WTC11 (cell line): Measurements from ENCODE around the gene MYLK4. TPM values are rescaled to one million over a fixed set of nuclear protein-coding genes. Genes with fewer than 3 reads are reported as not detected.
A peak's percentile ranks its signal among the peaks of the same experiment; 100 is the strongest.

Source experiments
- ATAC-seq: fragments of 200-7000 bp; cut with Tn5 transposase; 2 replicates; pipeline ENCODE4 v1.10.0; 2021; ENCODE audit warnings: mild to moderate bottlenecking, moderate library complexity
- CTCF ChIA-PET: fragments of 300-600 bp; sonication (Branson Sonifier 250); formaldehyde crosslinking; loops from one replicate; lab custom pipeline; 2021; ENCODE audit warnings: antibody characterized with exemption; lab: Charles Lee
- POLR2A ChIA-PET: fragments of 350-600 bp; sonication (Branson Sonifier 250); formaldehyde crosslinking; loops from one replicate; lab custom pipeline; 2021; ENCODE audit warnings: antibody characterized with exemption; lab: Charles Lee
- DNase-seq: peaks from one replicate; pipeline ENCODE4 v3.0.0; 2021; ENCODE audit warnings: low spot score
- H3K27ac Mint-ChIP-seq: 2 replicates; pipeline ENCODE4 v1.8.0; 2021; ENCODE audit warnings: mixed read lengths
- H3K27me3 Mint-ChIP-seq: 2 replicates; pipeline ENCODE4 v1.8.0; 2021; ENCODE audit warnings: low read depth, mild to moderate bottlenecking, moderate library complexity, mixed read lengths
- H3K36me3 Mint-ChIP-seq: 2 replicates; pipeline ENCODE4 v1.8.0; 2021; ENCODE audit warnings: mixed read lengths
- H3K4me1 Mint-ChIP-seq: 2 replicates; pipeline ENCODE4 v1.8.0; 2022; ENCODE audit warnings: mixed read lengths
- H3K4me3 Mint-ChIP-seq: 2 replicates; pipeline ENCODE4 v1.8.0; 2021; ENCODE audit warnings: mild to moderate bottlenecking, moderate library complexity, mixed read lengths
- H3K9me3 Mint-ChIP-seq: 2 replicates; pipeline ENCODE4 v1.8.0; 2021; ENCODE audit warnings: mixed read lengths
- AR ChIP-seq: fragments of 250-450 bp; sonication (Bioruptor Pico); IDR thresholded peaks from 2 replicates; pipeline ENCODE4 v1.9.0; 2021; ENCODE audit warnings: mild to moderate bottlenecking
- ATF2 ChIP-seq: sonication (generic); formaldehyde crosslinking; IDR thresholded peaks from 2 replicates; pipeline ENCODE4 v1.8.1; 2022; ENCODE audit warnings: low read depth, missing genetic modification reagents, borderline replicate concordance
- ATF3 ChIP-seq: sonication (generic); formaldehyde crosslinking; conservative IDR thresholded peaks from 2 replicates; pipeline ENCODE4 v1.8.1; 2022; ENCODE audit warnings: mild to moderate bottlenecking, missing genetic modification reagents
- CREB1 ChIP-seq: sonication (generic); formaldehyde crosslinking; IDR thresholded peaks from 2 replicates; pipeline ENCODE4 v1.8.0; 2023; ENCODE audit warnings: mild to moderate bottlenecking, missing genetic modification reagents
- CREM ChIP-seq: sonication (generic); formaldehyde crosslinking; IDR thresholded peaks from 2 replicates; pipeline ENCODE4 v1.8.1; 2022; ENCODE audit warnings: mild to moderate bottlenecking, missing genetic modification reagents, moderate library complexity
- EMX1 ChIP-seq: fragments of 250-450 bp; sonication (Bioruptor Pico); IDR thresholded peaks from 2 replicates; pipeline ENCODE4 v1.8.0; 2021; ENCODE audit warnings: mild to moderate bottlenecking
- ERG ChIP-seq: fragments of 250-450 bp; sonication (Bioruptor Pico); IDR thresholded peaks from 2 replicates; pipeline ENCODE4 v1.8.0; 2021; ENCODE audit warnings: mild to moderate bottlenecking
- FOXJ3 ChIP-seq: sonication (generic); formaldehyde crosslinking; IDR thresholded peaks from 2 replicates; pipeline ENCODE4 v1.9.0; 2021; ENCODE audit warnings: missing genetic modification reagents, mild to moderate bottlenecking, borderline replicate concordance
- HMGA2 ChIP-seq: fragments of 250-450 bp; sonication (Bioruptor Pico); IDR thresholded peaks from 2 replicates; pipeline ENCODE4 v1.4.0; 2021; ENCODE audit warnings: mild to moderate bottlenecking, moderate library complexity
- PRRX2 ChIP-seq: fragments of 250-450 bp; sonication (Bioruptor Pico); IDR thresholded peaks from 2 replicates; pipeline ENCODE4 v1.8.0; 2021; ENCODE audit warnings: mild to moderate bottlenecking
- RORB ChIP-seq: fragments of 250-450 bp; sonication (Bioruptor Pico); IDR thresholded peaks from 2 replicates; pipeline ENCODE4 v1.9.0; 2021; ENCODE audit warnings: mild to moderate bottlenecking
- SOX15 ChIP-seq: fragments of 250-450 bp; sonication (Bioruptor Pico); IDR thresholded peaks from 2 replicates; pipeline ENCODE4 v1.9.0; 2021; ENCODE audit warnings: mild to moderate bottlenecking
- ZNF121 ChIP-seq: sonication (generic); formaldehyde crosslinking; IDR thresholded peaks from 2 replicates; pipeline ENCODE4 v1.8.0; 2023; ENCODE audit warnings: missing genetic modification reagents
- ZNF219 ChIP-seq: sonication (generic); formaldehyde crosslinking; IDR thresholded peaks from 2 replicates; pipeline ENCODE4 v1.8.0; 2023; ENCODE audit warnings: missing genetic modification reagents, mild to moderate bottlenecking, borderline replicate concordance
- ZNF425 ChIP-seq: fragments of 250-450 bp; sonication (Bioruptor Pico); conservative IDR thresholded peaks from 2 replicates; pipeline ENCODE4 v1.9.0; 2021; ENCODE audit warnings: mild to moderate bottlenecking
- ZNF512 ChIP-seq: sonication (generic); formaldehyde crosslinking; IDR thresholded peaks from 2 replicates; pipeline ENCODE4 v1.8.1; 2022; ENCODE audit warnings: missing genetic modification reagents, borderline replicate concordance
- ZNF532 ChIP-seq: fragments of 250-450 bp; sonication (Bioruptor Pico); IDR thresholded peaks from 2 replicates; pipeline ENCODE4 v1.9.0; 2021; ENCODE audit warnings: mild to moderate bottlenecking, borderline replicate concordance
- ZSCAN18 ChIP-seq: fragments of 250-450 bp; sonication (Bioruptor Pico); IDR thresholded peaks from 2 replicates; pipeline ENCODE4 v2.1.2; 2022; ENCODE audit warnings: mild to moderate bottlenecking, moderate library complexity
- total RNA-seq: library from RNA; stranded (reverse); gene quantifications from 3 replicates; pipeline ENCODE4 v1.2.3, GENCODE V29; 2021

MYLK4 gene
- total RNA-seq, 1 experiment from 2014 or later = 0.13 TPM

GRCh38 chr6:2783188-2783963, 32.7 kb upstream of the MYLK4 start:
- DNase-seq = peak; percentile 43
- H3K27me3 Mint-ChIP-seq = no peaks in the 10 kb centered on the region
- TF ChIP-seq FOXJ3 (no peak), ERG (CRISPR knock-in tag) (no peak)
- H3K36me3 Mint-ChIP-seq = peaks cover 48% of the 10 kb centered on the region
- ChIA-PET POLR2A (interaction anchor here (1.5 kb wide), 1 partner anchor 10 kb away, joined by 4 read pairs; no protein-coding TSS in a partner anchor), CTCF (interaction anchor here (0.5 to 2.1 kb wide), 24 partner anchors 8 to 1260 kb away, joined by 3 to 13 read pairs (median 4); partner anchors contain the start of genes MYLK4 and WRNIP1)
- H3K9me3 Mint-ChIP-seq = no peaks in the 10 kb centered on the region
- ATAC-seq = peak; percentile 96
- H3K4me1 Mint-ChIP-seq = peaks cover 5% of the 10 kb centered on the region
- no peak overlapping the region for H3K4me3 Mint-ChIP-seq
- H3K27ac Mint-ChIP-seq = no peak overlapping the region

GRCh38 chr6:2782825-2783187, 32.1 kb upstream of the MYLK4 start:
- Mint-ChIP-seq H3K4me3 (no peak overlapping the region), H3K27me3 (no peaks in the 10 kb centered on the region), H3K9me3 (no peaks in the 10 kb centered on the region), H3K4me1 (peaks cover 5% of the 10 kb centered on the region), H3K27ac (no peak overlapping the region), H3K36me3 (peaks cover 46% of the 10 kb centered on the region)
- ChIA-PET POLR2A (interaction anchor here (1.5 kb wide), 1 partner anchor 9 kb away, joined by 4 read pairs; no protein-coding TSS in a partner anchor), CTCF (interaction anchor here (0.5 to 2.1 kb wide), 18 partner anchors 8 to 170 kb away, joined by 3 to 13 read pairs (median 6); partner anchors contain the start of genes MYLK4 and WRNIP1)
- no peak for DNase-seq
- ATAC-seq = no peak
- TF ChIP-seq ZNF532 (CRISPR knock-in tag) = no peak
- TF ChIP-seq ZNF512 (CRISPR knock-in tag) = no peak
- TF ChIP-seq HMGA2 = no peak
- TF ChIP-seq ZNF219 (CRISPR knock-in tag) = no peak
- TF ChIP-seq EMX1 = no peak
- TF ChIP-seq AR (CRISPR knock-in tag) = no peak
- TF ChIP-seq ATF3 (CRISPR knock-in tag) = no peak
- TF ChIP-seq CREB1 (CRISPR knock-in tag) = no peak
- no peak for TF ChIP-seq RORB (CRISPR knock-in tag)
- no peak for TF ChIP-seq SOX15 (CRISPR knock-in tag)
- TF ChIP-seq CREM = no peak
- TF ChIP-seq ZNF121 (CRISPR knock-in tag) = no peak
- no peak for TF ChIP-seq ATF2
- no peak for TF ChIP-seq ZNF425
- TF ChIP-seq PRRX2 = no peak
- no peak for TF ChIP-seq ZSCAN18
